ENCODE measurements around the gene DECR2.

DECR2 gene

DNA sequence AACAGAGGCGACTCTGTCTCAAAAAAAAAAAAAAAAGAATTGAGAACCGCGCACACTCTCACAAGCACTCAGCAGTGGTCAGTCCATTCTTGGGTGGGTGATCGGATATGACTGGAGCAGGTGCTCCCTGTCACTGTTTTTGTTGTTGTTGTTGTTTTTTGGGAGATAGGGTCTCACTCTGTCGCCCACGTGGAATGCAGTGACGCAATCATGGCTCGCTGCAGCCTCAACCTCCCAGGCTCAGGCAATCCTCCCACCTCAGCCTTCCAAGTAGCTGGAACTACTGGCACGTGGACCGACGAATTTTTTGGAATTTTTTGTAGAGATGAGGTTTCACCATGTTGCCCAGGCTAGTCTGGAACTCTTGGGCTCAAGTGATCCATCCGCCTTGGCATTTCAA is 53.8 kb downstream of the DECR2 start:
- TF ChIP-seq, protein P1, sequence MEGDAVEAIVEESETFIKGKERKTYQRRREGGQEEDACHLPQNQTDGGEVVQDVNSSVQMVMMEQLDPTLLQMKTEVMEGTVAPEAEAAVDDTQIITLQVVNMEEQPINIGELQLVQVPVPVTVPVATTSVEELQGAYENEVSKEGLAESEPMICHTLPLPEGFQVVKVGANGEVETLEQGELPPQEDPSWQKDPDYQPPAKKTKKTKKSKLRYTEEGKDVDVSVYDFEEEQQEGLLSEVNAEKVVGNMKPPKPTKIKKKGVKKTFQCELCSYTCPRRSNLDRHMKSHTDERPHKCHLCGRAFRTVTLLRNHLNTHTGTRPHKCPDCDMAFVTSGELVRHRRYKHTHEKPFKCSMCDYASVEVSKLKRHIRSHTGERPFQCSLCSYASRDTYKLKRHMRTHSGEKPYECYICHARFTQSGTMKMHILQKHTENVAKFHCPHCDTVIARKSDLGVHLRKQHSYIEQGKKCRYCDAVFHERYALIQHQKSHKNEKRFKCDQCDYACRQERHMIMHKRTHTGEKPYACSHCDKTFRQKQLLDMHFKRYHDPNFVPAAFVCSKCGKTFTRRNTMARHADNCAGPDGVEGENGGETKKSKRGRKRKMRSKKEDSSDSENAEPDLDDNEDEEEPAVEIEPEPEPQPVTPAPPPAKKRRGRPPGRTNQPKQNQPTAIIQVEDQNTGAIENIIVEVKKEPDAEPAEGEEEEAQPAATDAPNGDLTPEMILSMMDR (IDR thresholded peaks at IDR 0.05; ENCODE audit: insufficient read depth, low read length, poor library complexity, severe bottlenecking) = no peak
- no peak for TF ChIP-seq EZH2phosphoT487 (conservative IDR thresholded peaks at IDR 0.05; ENCODE audit: low read length)
- H2AFZ ChIP-seq (ENCODE audit: low read depth, low read length, severe bottlenecking) = no peak overlapping the region
- H3K4me3 ChIP-seq (ENCODE audit: insufficient read depth, low read length, poor library complexity, severe bottlenecking) = no peak overlapping the region

DNA sequence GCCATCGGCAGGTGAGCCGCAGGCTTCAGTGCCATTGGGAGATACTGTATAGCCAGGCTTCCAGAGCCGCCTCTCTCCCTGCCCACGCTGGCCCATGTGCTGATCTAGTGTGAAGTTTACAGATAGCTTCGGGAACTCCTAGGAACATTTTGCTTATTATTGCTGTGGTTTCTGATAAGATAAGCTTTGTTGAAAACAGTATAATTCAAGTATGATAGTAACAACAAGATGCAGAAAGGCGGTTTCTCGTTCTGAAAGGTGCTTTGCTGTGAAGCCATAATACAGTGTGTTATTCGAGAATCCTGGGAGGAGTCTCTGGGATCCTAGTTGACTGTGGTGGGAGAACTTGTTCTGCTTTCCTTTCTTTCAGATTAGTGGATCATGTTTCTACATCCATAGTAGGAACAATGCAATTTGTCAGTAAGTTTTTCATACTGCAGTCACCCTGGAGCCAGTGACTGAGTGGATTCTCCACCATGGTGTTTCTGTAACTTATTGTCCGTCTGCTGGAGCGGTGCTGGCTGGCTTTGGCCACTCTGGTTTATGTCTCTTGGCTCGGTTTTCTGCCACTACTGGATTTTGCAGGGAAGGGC is 55.3 kb downstream of the DECR2 start:
- Histone ChIP-seq H3K4me2 (ENCODE audit: low read depth, low read length, poor library complexity, severe bottlenecking) (no peak overlapping the region), H3K9me3 (ENCODE audit: insufficient read depth, low read length) (no peaks in the 10 kb centered on the region), H3F3A (ENCODE audit: insufficient read depth) (no peaks in the 10 kb centered on the region), H3K4me3 (ENCODE audit: insufficient read depth, low read length, poor library complexity, severe bottlenecking) (no peak overlapping the region), H3K79me2 (ENCODE audit: insufficient read depth, low read length) (no peaks in the 10 kb centered on the region), H2AFZ (ENCODE audit: low read depth, low read length, severe bottlenecking) (no peak overlapping the region), H4K20me1 (ENCODE audit: low read depth, low read length) (no peaks in the 10 kb centered on the region), H3K9ac (ENCODE audit: low read length) (no peak overlapping the region), H3K9me2 (replicated peaks; ENCODE audit: insufficient read depth, low read length) (no peaks in the 10 kb centered on the region), H3K36me3 (ENCODE audit: low read length) (no peaks in the 10 kb centered on the region), H3K27me3 (ENCODE audit: low read length) (no peaks in the 10 kb centered on the region), H3K27ac (ENCODE audit: low read depth, low read length) (no peak overlapping the region)
- TF ChIP-seq, protein P1 (IDR thresholded peaks at IDR 0.05; ENCODE audit: insufficient read depth, low read length, poor library complexity, severe bottlenecking) = no peak
- no peak for TF ChIP-seq EZH2phosphoT487 (conservative IDR thresholded peaks at IDR 0.05; ENCODE audit: low read length)

More for the DNA sequence above, 53.8 kb downstream of the DECR2 start:
- H3K9me2 ChIP-seq (replicated peaks; ENCODE audit: insufficient read depth, low read length) = no peaks in the 10 kb centered on the region
- no peaks in the 10 kb centered on the region for H3K36me3 ChIP-seq (ENCODE audit: low read length)
- no peak overlapping the region for H3K4me2 ChIP-seq (ENCODE audit: low read depth, low read length, poor library complexity, severe bottlenecking)
- H3F3A ChIP-seq (ENCODE audit: insufficient read depth) = no peaks in the 10 kb centered on the region
- no peak overlapping the region for H3K27ac ChIP-seq (ENCODE audit: low read depth, low read length)
- H3K27me3 ChIP-seq (ENCODE audit: low read length) = no peaks in the 10 kb centered on the region
- H3K9ac ChIP-seq (ENCODE audit: low read length) = no peak overlapping the region
- H4K20me1 ChIP-seq (ENCODE audit: low read depth, low read length) = no peaks in the 10 kb centered on the region
- no peaks in the 10 kb centered on the region for H3K9me3 ChIP-seq (ENCODE audit: insufficient read depth, low read length)
- no peaks in the 10 kb centered on the region for H3K79me2 ChIP-seq (ENCODE audit: insufficient read depth, low read length)

DNA sequence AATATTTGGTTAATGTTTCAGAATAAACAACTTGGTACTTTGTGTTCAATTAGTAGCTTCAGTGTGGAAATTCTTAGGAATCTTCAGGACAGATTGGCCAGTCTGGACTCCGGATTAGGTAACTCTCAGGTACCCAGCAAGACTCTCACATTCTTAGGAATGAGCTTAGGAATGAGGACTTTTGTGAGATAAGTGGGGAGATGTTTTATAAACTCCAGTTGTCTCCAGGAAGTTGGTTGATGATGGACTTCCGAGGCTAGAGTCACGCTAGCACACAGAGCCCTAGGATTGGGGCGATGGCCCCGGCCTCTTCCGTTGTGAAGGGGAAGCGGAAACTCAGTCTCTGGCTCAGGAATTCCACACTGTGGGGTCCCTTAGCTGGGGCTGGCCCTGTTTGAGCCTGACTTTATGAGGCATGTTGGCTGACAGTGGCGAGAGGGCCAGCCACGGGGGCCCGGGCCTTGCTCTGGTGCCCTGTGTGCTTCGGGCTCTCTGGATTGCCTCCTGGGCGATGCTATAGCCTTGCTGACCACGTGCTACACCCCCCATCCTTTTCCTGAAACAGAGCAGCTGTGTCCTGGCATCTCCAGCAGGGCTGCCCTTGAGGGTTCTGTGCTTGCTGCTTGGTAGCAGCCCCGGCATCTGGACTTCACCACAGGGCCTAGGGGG is 56.2 kb downstream of the DECR2 start:
- H3K4me2 ChIP-seq (ENCODE audit: low read depth, low read length, poor library complexity, severe bottlenecking) = no peak overlapping the region
- H3K27ac ChIP-seq (ENCODE audit: low read depth, low read length) = no peak overlapping the region
- no peaks in the 10 kb centered on the region for H3F3A ChIP-seq (ENCODE audit: insufficient read depth)
- H4K20me1 ChIP-seq (ENCODE audit: low read depth, low read length) = no peaks in the 10 kb centered on the region
- no peak overlapping the region for H3K4me3 ChIP-seq (ENCODE audit: insufficient read depth, low read length, poor library complexity, severe bottlenecking)
- H3K9ac ChIP-seq (ENCODE audit: low read length) = no peak overlapping the region
- H3K9me2 ChIP-seq (replicated peaks; ENCODE audit: insufficient read depth, low read length) = no peaks in the 10 kb centered on the region
- no peaks in the 10 kb centered on the region for H3K79me2 ChIP-seq (ENCODE audit: insufficient read depth, low read length)
- no peaks in the 10 kb centered on the region for H3K36me3 ChIP-seq (ENCODE audit: low read length)
- no peak overlapping the region for H2AFZ ChIP-seq (ENCODE audit: low read depth, low read length, severe bottlenecking)
- H3K9me3 ChIP-seq (ENCODE audit: insufficient read depth, low read length) = no peaks in the 10 kb centered on the region
- TF ChIP-seq, protein P1 (IDR thresholded peaks at IDR 0.05; ENCODE audit: insufficient read depth, low read length, poor library complexity, severe bottlenecking) = no peak
- no peak for TF ChIP-seq EZH2phosphoT487 (conservative IDR thresholded peaks at IDR 0.05; ENCODE audit: low read length)
- H3K27me3 ChIP-seq (ENCODE audit: low read length) = no peaks in the 10 kb centered on the region

Measured in SU-DHL-6 (cell line).